ENCODE results near the gene SNAP25. TPM values are rescaled to one million over a fixed set of nuclear protein-coding genes. Genes with fewer than 3 reads are reported as not detected.

SNAP25 gene
- total and polyA plus RNA-seq, 2 donors (not counting 1 experiment from before 2014, with no cell fraction given): 0.27 TPM; not detected in 1

DNA sequence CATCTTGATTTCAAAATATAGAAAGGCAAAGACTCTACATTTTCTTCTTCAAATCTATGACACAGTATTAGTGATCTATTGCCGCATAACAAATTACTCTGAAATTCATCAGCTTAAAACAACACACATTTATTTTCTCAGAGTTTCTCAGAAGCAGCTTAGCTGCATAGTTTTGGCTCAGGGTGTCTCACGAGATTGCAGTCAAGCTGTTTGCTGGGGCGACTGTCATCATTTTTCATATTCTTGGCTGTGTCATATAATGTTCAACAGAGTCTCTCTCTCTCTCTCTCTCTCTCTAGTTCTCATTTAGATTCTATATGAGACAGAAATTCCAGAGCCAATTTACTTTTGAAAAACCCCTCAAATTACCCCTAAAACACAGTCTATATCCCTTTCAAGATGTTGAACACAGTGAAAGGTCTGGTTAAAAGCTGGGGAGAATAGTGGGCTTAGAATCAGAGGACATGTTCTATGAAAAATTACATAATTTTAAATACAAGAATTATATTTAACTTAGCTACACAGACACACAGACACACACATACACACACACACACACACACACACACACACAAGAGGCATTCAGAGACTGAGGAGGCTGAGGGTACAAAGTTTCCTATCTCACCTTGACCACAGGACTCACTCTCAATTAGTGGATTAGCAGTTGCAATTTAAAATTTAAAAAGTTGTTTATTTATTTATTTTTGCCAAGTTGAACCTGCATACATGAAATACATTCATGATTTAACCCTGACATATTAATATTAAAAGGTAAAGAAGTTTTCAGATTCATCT lies 128.7 kb downstream of the SNAP25 start:
- H3K27ac Mint-ChIP-seq: no peak overlapping the region
- Histone ChIP-seq H3K4me2 (replicated peaks; ENCODE audit: low read depth, low read length, poor library complexity, severe bottlenecking) (no peak overlapping the region), H3K9me3 (ENCODE audit: control extremely low read depth in 1 of 3, control insufficient read depth in 2 of 3, insufficient read depth in 1 of 3, low read length in 2 of 3) (peaks cover 0 to 2% (median 0%) of the 10 kb centered on the region in 3 donors), H3K4me3 (ENCODE audit: control extremely low read depth in 1 of 5, extremely low read depth in 1 of 5, insufficient read depth in 1 of 5, low read depth in 2 of 5, low read length in 4 of 5) (no peak overlapping the region), H3K27me3 (replicated peaks in 1 of 4; ENCODE audit: control extremely low read depth in 1 of 4, control insufficient read depth in 3 of 4, insufficient read depth in 4 of 4, low read length in 3 of 4) (no peaks in the 10 kb centered on the region), H3K27ac (ENCODE audit: low read length in 2 of 2) (no peak overlapping the region), H4K20me1 (ENCODE audit: control insufficient read depth, insufficient read depth, low read length, poor library complexity, severe bottlenecking) (no peaks in the 10 kb centered on the region), H3K79me2 (ENCODE audit: control insufficient read depth, insufficient read depth, low read length) (no peaks in the 10 kb centered on the region), H3K36me3 (replicated peaks in 1 of 2; ENCODE audit: control extremely low read depth in 1 of 2, control insufficient read depth in 1 of 2, extremely low read depth in 1 of 2, insufficient read depth in 2 of 2, low read length in 1 of 2) (no peaks in the 10 kb centered on the region), H2AFZ (ENCODE audit: insufficient read depth, low read depth, low read length, poor library complexity, severe bottlenecking) (no peak overlapping the region), H3K4me1 (ENCODE audit: control insufficient read depth in 2 of 2, insufficient read depth in 2 of 2, low read length in 2 of 2) (no peaks in the 10 kb centered on the region), H3K9ac (ENCODE audit: low read length) (no peak overlapping the region)
- TF ChIP-seq, protein P1, sequence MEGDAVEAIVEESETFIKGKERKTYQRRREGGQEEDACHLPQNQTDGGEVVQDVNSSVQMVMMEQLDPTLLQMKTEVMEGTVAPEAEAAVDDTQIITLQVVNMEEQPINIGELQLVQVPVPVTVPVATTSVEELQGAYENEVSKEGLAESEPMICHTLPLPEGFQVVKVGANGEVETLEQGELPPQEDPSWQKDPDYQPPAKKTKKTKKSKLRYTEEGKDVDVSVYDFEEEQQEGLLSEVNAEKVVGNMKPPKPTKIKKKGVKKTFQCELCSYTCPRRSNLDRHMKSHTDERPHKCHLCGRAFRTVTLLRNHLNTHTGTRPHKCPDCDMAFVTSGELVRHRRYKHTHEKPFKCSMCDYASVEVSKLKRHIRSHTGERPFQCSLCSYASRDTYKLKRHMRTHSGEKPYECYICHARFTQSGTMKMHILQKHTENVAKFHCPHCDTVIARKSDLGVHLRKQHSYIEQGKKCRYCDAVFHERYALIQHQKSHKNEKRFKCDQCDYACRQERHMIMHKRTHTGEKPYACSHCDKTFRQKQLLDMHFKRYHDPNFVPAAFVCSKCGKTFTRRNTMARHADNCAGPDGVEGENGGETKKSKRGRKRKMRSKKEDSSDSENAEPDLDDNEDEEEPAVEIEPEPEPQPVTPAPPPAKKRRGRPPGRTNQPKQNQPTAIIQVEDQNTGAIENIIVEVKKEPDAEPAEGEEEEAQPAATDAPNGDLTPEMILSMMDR (IDR thresholded peaks at IDR 0.05): no peak
- TF ChIP-seq EZH2 (IDR thresholded peaks at IDR 0.05; ENCODE audit: borderline replicate concordance, insufficient read depth, low read depth, low read length, poor library complexity, severe bottlenecking): no peak
- no peak overlapping the region for H3K4me3 Mint-ChIP-seq
- H3K27me3 Mint-ChIP-seq: no peaks in the 10 kb centered on the region
- ChIA-PET CTCF (no interaction called here), POLR2A (no interaction called here)
- DNase-seq (no peak), ATAC-seq (ENCODE audit: low read depth) (no peak)
- 100% methylated on average over 2 of the region's 3 CpGs for WGBS (ENCODE audit: insufficient coverage)
- intact Hi-C loops (cut with micrococcal nuclease): no loop called here
- no peaks in the 10 kb centered on the region for H3K9me3 Mint-ChIP-seq (ENCODE audit: insufficient read depth)
- H3K4me1 Mint-ChIP-seq: no peaks in the 10 kb centered on the region

DNA sequence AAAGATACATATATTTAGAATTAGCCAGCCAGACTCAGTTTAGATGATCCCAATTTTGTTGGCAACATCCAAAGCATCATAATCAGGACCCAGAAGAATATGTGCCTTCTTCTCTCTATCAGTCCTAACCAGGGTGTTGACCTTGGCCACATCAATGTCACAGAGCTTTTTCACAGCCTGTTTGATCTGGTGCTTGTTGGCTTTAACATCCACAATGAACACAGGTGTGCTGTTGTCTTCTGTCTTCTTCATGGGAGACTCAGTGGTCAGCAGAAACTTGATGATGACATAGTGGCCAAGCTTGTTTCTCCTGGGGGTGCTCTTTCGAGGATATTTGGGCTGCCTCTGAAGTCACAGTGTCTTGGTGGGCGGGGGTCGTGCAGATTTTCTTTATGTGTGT lies 130.5 kb downstream of the SNAP25 start:
- H3K27ac Mint-ChIP-seq: no peak overlapping the region
- intact Hi-C loops (cut with micrococcal nuclease): no loop called here
- 74% methylated on average over 3 of the region's 3 CpGs for WGBS (ENCODE audit: insufficient coverage)
- no peaks in the 10 kb centered on the region for H3K9me3 Mint-ChIP-seq (ENCODE audit: insufficient read depth)
- H3K4me3 ChIP-seq (ENCODE audit: control extremely low read depth in 1 of 5, extremely low read depth in 1 of 5, insufficient read depth in 1 of 5, low read depth in 2 of 5, low read length in 4 of 5): no peak overlapping the region
- TF ChIP-seq, protein P1 (IDR thresholded peaks at IDR 0.05): no peak
- no peak for TF ChIP-seq EZH2 (IDR thresholded peaks at IDR 0.05; ENCODE audit: borderline replicate concordance, insufficient read depth, low read depth, low read length, poor library complexity, severe bottlenecking)
- no peaks in the 10 kb centered on the region for H3K9me3 ChIP-seq (ENCODE audit: control extremely low read depth in 1 of 3, control insufficient read depth in 2 of 3, insufficient read depth in 1 of 3, low read length in 2 of 3)
- no peak overlapping the region for H3K9ac ChIP-seq (ENCODE audit: low read length)
- no peaks in the 10 kb centered on the region for H3K36me3 ChIP-seq (replicated peaks in 1 of 2; ENCODE audit: control extremely low read depth in 1 of 2, control insufficient read depth in 1 of 2, extremely low read depth in 1 of 2, insufficient read depth in 2 of 2, low read length in 1 of 2)
- no peak overlapping the region for H2AFZ ChIP-seq (ENCODE audit: insufficient read depth, low read depth, low read length, poor library complexity, severe bottlenecking)
- H3K79me2 ChIP-seq (ENCODE audit: control insufficient read depth, insufficient read depth, low read length): no peaks in the 10 kb centered on the region
- ATAC-seq (ENCODE audit: low read depth) (no peak), DNase-seq (no peak)
- no peak overlapping the region for H3K4me2 ChIP-seq (replicated peaks; ENCODE audit: low read depth, low read length, poor library complexity, severe bottlenecking)
- ChIA-PET POLR2A (no interaction called here), CTCF (no interaction called here)
- no peaks in the 10 kb centered on the region for H3K27me3 ChIP-seq (replicated peaks in 1 of 4; ENCODE audit: control extremely low read depth in 1 of 4, control insufficient read depth in 3 of 4, insufficient read depth in 4 of 4, low read length in 3 of 4)
- H3K4me1 Mint-ChIP-seq: no peaks in the 10 kb centered on the region
- H4K20me1 ChIP-seq (ENCODE audit: control insufficient read depth, insufficient read depth, low read length, poor library complexity, severe bottlenecking): no peaks in the 10 kb centered on the region
- H3K27me3 Mint-ChIP-seq: no peaks in the 10 kb centered on the region
- no peaks in the 10 kb centered on the region for H3K4me1 ChIP-seq (ENCODE audit: control insufficient read depth in 2 of 2, insufficient read depth in 2 of 2, low read length in 2 of 2)
- no peak overlapping the region for H3K4me3 Mint-ChIP-seq
- no peak overlapping the region for H3K27ac ChIP-seq (ENCODE audit: low read length in 2 of 2)

All from B cell (primary cell).